HG02884 (cell line): ENCODE data around the gene IAPP.
"Not testable (repeated sequence)": the region's sequence is repeated elsewhere in the genome, so short reads cannot be mapped to it uniquely, and the experiment has no call there.

Source experiments
- ATAC-seq: cut with Tn5 transposase; IDR thresholded peaks from one replicate; pipeline ENCODE4 v1.9.1; 2021; ENCODE audit warnings: mild to moderate bottlenecking, moderate library complexity; ENCODE audit not compliant: unreplicated experiment

The IAPP gene

GRCh38 chr12:21370845-21371449 lies 1.8 kb upstream of the IAPP start:
- no peak for ATAC-seq

GRCh38 chr12:21379218-21379617 lies 6.5 kb downstream of the IAPP start:
- no peak for ATAC-seq

- ATAC-seq = not testable (repeated sequence)
Observed at GRCh38 chr12:21381320-21381719, 8.6 kb downstream of the IAPP start.

- ATAC-seq = no peak
Observed at GRCh38 chr12:21384261-21384660, 11.6 kb downstream of the IAPP start.

- no peak for ATAC-seq
Observed at GRCh38 chr12:21387174-21387573, 14.5 kb downstream of the IAPP start.

- no peak for ATAC-seq
Observed at GRCh38 chr12:21392384-21392783, 19.7 kb downstream of the IAPP start.

- ATAC-seq = not testable (repeated sequence)
Observed at GRCh38 chr12:21394828-21395626, 22.3 kb downstream of the IAPP start.

GRCh38 chr12:21413369-21414277 lies 40.9 kb downstream of the IAPP start:
- no peak for ATAC-seq

GRCh38 chr12:21416511-21417121 lies 43.9 kb downstream of the IAPP start:
- no peak for ATAC-seq

- ATAC-seq = not testable (repeated sequence)
Observed at GRCh38 chr12:21418398-21418797, 45.7 kb downstream of the IAPP start.

- not testable (repeated sequence) for ATAC-seq
Observed at GRCh38 chr12:21419009-21419699, 46.5 kb downstream of the IAPP start.

GRCh38 chr12:21428241-21428640 lies 55.5 kb downstream of the IAPP start:
- ATAC-seq = no peak
